DOHH2 (cell line): Measurements from ENCODE around the gene KRT77.

Experiments used
- CTCF ChIP-seq: fragments of 200-600 bp; sonication (generic); IDR thresholded peaks from one replicate; pipeline ENCODE4 v1.5.1; 2014; ENCODE audit warnings: antibody characterized with exemption, mild to moderate bottlenecking, low read depth, low read length; ENCODE audit not compliant: poor library complexity, severe bottlenecking
- EZH2phosphoT487 ChIP-seq: fragments of 200-600 bp; sonication (generic); IDR thresholded peaks from 2 replicates; pipeline ENCODE4 v1.6.1; 2017; ENCODE audit warnings: borderline replicate concordance, mild to moderate bottlenecking, antibody characterized with exemption, low read length, moderate library complexity, mixed read lengths

GRCh38 chr12:52682938-52683574 is 20.3 kb downstream of the KRT77 start:
- no peak for TF ChIP-seq CTCF
- no peak for TF ChIP-seq EZH2phosphoT487
